K562 (cell line): Measurements from ENCODE around the gene ATM. TPM values are rescaled to one million over a fixed set of nuclear protein-coding genes. Genes with fewer than 3 reads are reported as not detected.

ENCODE experiments used
- CREB5 ChIP-seq: fragments of 250-450 bp; sonication (Bioruptor Pico); IDR thresholded peaks from 2 replicates; pipeline ENCODE4 v1.5.0; 2020; ENCODE audit warnings: mild to moderate bottlenecking
- FOSL1 ChIP-seq: fragments of 200-800 bp; sonication (Bioruptor generic); conservative IDR thresholded peaks from 2 replicates; pipeline ENCODE4 v1.6.1; 2016; ENCODE audit warnings: missing genetic modification characterization, missing compliant biosample characterization
- MIER1 ChIP-seq: fragments of 450-650 bp; IDR thresholded peaks from 2 replicates; pipeline ENCODE4 v1.6.1; 2016; ENCODE audit warnings: antibody characterized with exemption, mild to moderate bottlenecking, low read depth
- NEUROD1 ChIP-seq: fragments of 150-350 bp; IDR thresholded peaks from 2 replicates; pipeline ENCODE4 v1.6.1; 2014; ENCODE audit warnings: borderline replicate concordance, low read length, low read depth; ENCODE audit not compliant: partially characterized antibody
- SP2 ChIP-seq: IDR thresholded peaks from 2 replicates; pipeline ENCODE4 v1.6.1; 2011; ENCODE audit warnings: mild to moderate bottlenecking, low read depth, low read length, moderate library complexity; ENCODE audit not compliant: poor library complexity, severe bottlenecking; ENCODE audit errors: extremely low read depth
- THRAP3 ChIP-seq: fragments of 450-650 bp; IDR thresholded peaks from 2 replicates; pipeline ENCODE4 v1.6.1; 2016; ENCODE audit warnings: mild to moderate bottlenecking, inconsistent platforms, borderline replicate concordance
- TRIM24 ChIP-seq, 2 experiments: fragments of 450-650 bp; IDR thresholded peaks; 2 replicates each; pipeline ENCODE4 v1.6.1; 2016
- ZC3H11A ChIP-seq: IDR thresholded peaks from 2 replicates; pipeline ENCODE4 v1.6.1; 2012; ENCODE audit warnings: low read depth, low read length, improper control_type of control experiment
- ZFPM2 ChIP-seq: fragments of 250-450 bp; sonication (Bioruptor Pico); IDR thresholded peaks from 2 replicates; pipeline ENCODE4 v1.5.1; 2022; ENCODE audit warnings: mild to moderate bottlenecking
- ZNF384 ChIP-seq: IDR thresholded peaks from 2 replicates; pipeline ENCODE4 v1.6.1; 2012; ENCODE audit warnings: low read depth, low read length, improper control_type of control experiment
- ZNF668 ChIP-seq: fragments of 250-450 bp; sonication (Bioruptor Pico); IDR thresholded peaks from 2 replicates; pipeline ENCODE4 v1.8.0; 2022; ENCODE audit warnings: mild to moderate bottlenecking, inconsistent platforms
- ZNF830 ChIP-seq: fragments of 250-450 bp; sonication (Bioruptor Pico); IDR thresholded peaks from 2 replicates; pipeline ENCODE4 v1.5.0; 2021; ENCODE audit warnings: mild to moderate bottlenecking
- polyA plus RNA-seq, 8 experiments: library from polyadenylated mRNA; depleted of rRNA in 4 of 8; stranded (reverse) in 5 of 8; unstranded in 3 of 8; fragments of >200 nt; fragmentation: Nextera tagmentation in 2 of 8; fragmentation: Illumina TruSeq in 1 of 8; extraction: Ambion mirVana in 2 of 8; extraction: Trizol in 1 of 8; gene quantifications; 2 replicates each; pipeline versions ENCODE4 v1.2.1 to v1.2.3, GENCODE V29; 2011 to 2014; ENCODE audit warnings: inconsistent platforms in 1 of 8, missing spikeins in 1 of 8
- total RNA-seq, 7 experiments: library from RNA; depleted of rRNA in 6 of 7; stranded (reverse); fragments of >200 nt in 6 of 7; fragmentation: Illumina TruSeq in 2 of 7; extraction: Trizol in 2 of 7; gene quantifications; 2 replicates each; pipeline versions ENCODE4 v1.2.1 to v1.2.3, GENCODE V29; 2011 to 2021; ENCODE audit warnings: low replicate concordance in 1 of 7
- TF ChIP-seq, protein P1 (sequence below): sonication (generic); formaldehyde crosslinking; IDR thresholded peaks from 2 replicates; pipeline ENCODE4 v1.8.1; 2023; ENCODE audit warnings: mild to moderate bottlenecking, missing genetic modification reagents, moderate library complexity
- TF ChIP-seq, protein P2 (sequence below): fragments of 250-450 bp; sonication (Bioruptor Pico); IDR thresholded peaks from 2 replicates; pipeline ENCODE4 v1.9.0; 2021; ENCODE audit warnings: mild to moderate bottlenecking
- TF ChIP-seq, protein P3 (sequence below): fragments of 250-450 bp; sonication (Bioruptor Pico); IDR thresholded peaks from 2 replicates; pipeline ENCODE4 v1.5.0; 2020; ENCODE audit warnings: mild to moderate bottlenecking, borderline replicate concordance

ATM gene
- total and polyA plus RNA-seq, 9 of the 15 experiments (the other 6 are each of a cell fraction or from before 2014, with no cell fraction given) = 8.3 to 46.8 (median 26.2) TPM

DNA sequence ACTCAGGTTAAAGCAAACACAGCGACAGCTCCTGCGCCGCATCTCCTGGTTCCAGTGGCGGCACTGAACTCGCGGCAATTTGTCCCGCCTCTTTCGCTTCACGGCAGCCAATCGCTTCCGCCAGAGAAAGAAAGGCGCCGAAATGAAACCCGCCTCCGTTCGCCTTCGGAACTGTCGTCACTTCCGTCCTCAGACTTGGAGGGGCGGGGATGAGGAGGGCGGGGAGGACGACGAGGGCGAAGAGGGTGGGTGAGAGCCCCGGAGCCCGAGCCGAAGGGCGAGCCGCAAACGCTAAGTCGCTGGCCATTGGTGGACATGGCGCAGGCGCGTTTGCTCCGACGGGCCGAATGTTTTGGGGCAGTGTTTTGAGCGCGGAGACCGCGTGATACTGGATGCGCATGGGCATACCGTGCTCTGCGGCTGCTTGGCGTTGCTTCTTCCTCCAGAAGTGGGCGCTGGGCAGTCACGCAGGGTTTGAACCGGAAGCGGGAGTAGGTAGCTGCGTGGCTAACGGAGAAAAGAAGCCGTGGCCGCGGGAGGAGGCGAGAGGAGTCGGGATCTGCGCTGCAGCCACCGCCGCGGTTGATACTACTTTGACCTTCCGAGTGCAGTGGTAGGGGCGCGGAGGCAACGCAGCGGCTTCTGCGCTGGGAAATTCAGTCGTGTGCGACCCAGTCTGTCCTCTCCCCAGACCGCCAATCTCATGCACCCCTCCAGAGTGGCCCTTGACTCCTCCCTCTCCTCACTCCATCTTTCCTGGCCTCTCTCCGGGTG is at the start of gene ATM, which contains the start of gene NPAT (continued):
- no peak for TF ChIP-seq CREB5 (CRISPR knock-in tag)
- TF ChIP-seq THRAP3 = no peak
- no peak for TF ChIP-seq MIER1
- TF ChIP-seq ZFPM2 (CRISPR knock-in tag) = no peak
- TF ChIP-seq FOSL1 (tag) = no peak
- TF ChIP-seq ZNF668 = no peak
- TF ChIP-seq, protein P1, sequence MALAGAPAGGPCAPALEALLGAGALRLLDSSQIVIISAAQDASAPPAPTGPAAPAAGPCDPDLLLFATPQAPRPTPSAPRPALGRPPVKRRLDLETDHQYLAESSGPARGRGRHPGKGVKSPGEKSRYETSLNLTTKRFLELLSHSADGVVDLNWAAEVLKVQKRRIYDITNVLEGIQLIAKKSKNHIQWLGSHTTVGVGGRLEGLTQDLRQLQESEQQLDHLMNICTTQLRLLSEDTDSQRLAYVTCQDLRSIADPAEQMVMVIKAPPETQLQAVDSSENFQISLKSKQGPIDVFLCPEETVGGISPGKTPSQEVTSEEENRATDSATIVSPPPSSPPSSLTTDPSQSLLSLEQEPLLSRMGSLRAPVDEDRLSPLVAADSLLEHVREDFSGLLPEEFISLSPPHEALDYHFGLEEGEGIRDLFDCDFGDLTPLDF (CRISPR knock-in tag) = peak; percentile 70
- TF ChIP-seq, protein P2, sequence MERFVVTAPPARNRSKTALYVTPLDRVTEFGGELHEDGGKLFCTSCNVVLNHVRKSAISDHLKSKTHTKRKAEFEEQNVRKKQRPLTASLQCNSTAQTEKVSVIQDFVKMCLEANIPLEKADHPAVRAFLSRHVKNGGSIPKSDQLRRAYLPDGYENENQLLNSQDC (CRISPR knock-in tag) = no peak
- TF ChIP-seq, protein P3, sequence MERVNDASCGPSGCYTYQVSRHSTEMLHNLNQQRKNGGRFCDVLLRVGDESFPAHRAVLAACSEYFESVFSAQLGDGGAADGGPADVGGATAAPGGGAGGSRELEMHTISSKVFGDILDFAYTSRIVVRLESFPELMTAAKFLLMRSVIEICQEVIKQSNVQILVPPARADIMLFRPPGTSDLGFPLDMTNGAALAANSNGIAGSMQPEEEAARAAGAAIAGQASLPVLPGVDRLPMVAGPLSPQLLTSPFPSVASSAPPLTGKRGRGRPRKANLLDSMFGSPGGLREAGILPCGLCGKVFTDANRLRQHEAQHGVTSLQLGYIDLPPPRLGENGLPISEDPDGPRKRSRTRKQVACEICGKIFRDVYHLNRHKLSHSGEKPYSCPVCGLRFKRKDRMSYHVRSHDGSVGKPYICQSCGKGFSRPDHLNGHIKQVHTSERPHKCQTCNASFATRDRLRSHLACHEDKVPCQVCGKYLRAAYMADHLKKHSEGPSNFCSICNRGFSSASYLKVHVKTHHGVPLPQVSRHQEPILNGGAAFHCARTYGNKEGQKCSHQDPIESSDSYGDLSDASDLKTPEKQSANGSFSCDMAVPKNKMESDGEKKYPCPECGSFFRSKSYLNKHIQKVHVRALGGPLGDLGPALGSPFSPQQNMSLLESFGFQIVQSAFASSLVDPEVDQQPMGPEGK = no peak
- TF ChIP-seq TRIM24 (IDR thresholded peaks at IDR 0.05) = no peak
- peak; percentile 61; the same call in 1 of the 2 replicates for TF ChIP-seq ZNF830 (CRISPR knock-in tag)
- no peak for TF ChIP-seq ZC3H11A
- TF ChIP-seq NEUROD1 = peak; percentile 25
- TF ChIP-seq ZNF384 = no peak
- TF ChIP-seq SP2 = peak; percentile 38
